NCI-H524 treated with DMSO at 0.1 percent for 48 hours (cell line): ENCODE results near the gene STX18.
A peak's percentile ranks its signal among the peaks of the same experiment; 100 is the strongest.
"Not testable (repeated sequence)": the region's sequence is repeated elsewhere in the genome, so short reads cannot be mapped to it uniquely, and the experiment has no call there.

Source experiments
- DNase-seq: peaks from one replicate; lab custom pipeline; 2025; lab: John Stamatoyannopoulos, UW

The STX18 gene

DNA sequence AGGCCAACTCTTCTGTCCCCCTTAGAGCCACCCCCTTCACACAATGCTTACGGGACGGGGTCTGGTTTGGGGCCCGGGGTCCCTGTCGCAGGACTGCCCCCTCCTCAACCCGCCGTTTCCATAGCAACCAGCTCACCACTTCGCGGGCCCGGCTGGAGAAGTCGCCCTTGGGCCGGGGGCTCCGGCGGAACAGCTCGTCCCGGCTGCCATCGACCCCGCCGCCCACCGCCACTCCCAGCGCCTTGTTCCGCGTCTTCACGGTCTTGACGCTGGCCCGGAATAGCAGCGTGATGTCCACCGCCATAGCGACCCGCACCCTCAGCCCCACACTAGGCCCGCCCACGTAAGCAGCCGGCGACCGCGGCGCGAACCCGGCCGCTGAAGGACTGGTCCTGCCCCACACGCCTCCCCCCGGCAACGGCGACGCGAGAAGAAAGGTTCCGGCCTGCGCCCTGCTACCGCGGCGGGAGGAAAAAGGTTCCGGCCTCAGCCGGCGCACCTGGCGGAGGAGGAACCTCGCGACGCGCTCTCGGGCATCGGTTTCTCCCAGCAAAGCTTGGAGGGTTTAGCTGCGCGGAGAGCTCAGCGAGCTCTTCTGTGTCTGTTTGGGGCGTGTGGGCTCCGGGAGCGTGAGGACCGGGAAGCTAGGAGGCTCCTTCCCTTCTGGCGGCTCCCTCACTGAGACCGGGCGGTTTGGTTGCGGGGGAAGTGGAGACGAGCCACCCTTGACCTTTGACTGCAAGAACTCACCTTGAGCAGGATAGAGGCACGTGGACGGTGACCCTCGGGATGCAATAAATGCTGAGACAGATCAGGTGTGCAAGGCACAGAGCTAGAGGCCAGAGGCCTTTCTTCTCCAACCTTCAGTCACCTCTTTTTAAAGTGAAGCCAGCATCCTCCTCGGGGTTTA lies at the start of gene STX18:
STX18 (minus strand) TSS at position 388 of the 910 bp plus-strand sequence; CDS start at position 304, 84 bp downstream.
- DNase-seq = peak; percentile 37

DNA sequence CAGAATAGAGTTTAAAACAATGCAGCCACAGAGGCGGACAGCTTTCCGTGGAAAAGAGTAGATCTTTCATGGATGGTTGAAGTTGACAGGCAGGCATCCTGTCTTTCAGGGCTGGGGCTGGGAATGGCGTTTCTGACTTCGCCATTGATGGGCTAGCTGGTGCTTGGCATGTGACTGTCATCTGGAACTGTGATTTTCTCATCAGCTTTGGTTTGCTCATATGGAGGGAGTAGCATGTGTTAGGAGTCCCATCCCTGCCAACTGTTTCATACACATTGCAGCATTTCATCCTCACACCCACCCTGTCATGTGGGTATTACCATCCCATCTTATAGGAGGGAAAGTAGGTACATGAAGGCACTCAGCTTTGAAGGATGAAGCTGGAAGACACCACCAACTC lies 49.2 kb upstream of the STX18 start:
- DNase-seq = no peak

DNA sequence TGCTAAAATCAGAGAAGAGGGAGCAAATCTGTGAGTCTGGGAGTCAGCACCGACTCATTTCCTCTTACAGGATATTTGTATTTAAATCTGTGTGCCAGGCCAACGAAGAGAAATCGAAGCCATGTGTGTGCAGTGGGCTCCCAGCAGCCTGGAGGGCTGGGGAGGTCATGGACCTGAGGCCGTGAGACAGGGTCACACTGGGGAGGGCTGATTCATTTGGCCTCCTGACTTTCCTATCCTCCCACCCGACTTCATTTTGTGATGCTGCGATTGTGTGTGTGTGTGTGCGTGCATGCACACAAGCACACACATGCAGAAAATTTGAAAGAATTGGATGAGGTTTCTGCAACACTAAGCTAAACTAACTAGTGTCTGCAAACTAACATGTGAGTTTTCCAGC lies 48.7 kb upstream of the STX18 start:
- no peak for DNase-seq

DNA sequence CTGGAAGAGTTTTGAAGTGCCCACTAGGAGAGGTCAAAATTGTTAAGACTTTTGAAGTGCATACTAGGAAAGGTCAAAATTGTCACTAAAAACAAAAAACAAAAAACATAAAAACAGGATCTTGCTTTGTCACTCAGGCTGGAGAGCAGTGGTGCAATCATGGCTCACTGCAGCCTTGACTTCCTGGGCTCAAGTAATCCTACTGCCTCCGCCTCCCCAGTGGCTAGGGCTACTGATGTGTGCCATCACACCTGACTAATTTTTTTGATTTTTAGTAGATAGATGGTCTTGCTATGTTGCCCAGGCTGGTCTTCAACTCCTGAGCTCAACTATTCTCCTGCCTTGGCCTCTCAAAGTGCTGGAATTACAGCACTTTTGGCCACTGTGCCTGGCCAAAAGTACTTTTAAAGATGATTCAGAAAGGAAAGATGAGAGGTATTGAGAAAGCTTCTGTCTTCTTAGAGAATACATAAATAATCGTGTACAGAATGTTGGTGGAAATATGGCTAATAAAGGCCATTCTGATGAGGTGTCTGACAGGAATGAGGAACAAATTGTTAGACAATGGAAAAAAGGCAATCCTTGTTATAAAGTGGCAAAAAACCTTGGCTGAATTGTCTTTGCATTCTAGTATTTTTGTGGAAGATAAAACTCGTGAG lies 43.3 kb upstream of the STX18 start:
- DNase-seq = no peak

DNA sequence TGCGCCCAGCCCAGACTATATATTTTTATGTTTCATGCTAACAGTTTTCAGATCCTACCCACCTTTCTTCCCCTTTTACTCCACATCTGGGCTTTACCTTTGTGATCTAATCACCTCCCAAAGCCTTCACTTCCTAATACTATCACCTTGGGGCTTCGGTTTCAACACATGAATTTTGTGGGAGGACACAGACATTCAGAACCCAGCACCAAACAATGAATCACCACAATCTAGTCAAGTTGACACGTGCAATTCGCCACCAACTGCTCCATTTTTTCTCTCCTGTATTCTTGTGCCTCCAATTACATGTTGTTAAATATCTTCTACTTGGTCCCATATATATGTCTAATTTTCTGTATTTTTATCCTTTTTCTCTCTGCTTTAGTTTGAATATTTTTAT lies 41.8 kb upstream of the STX18 start:
- DNase-seq = no peak

DNA sequence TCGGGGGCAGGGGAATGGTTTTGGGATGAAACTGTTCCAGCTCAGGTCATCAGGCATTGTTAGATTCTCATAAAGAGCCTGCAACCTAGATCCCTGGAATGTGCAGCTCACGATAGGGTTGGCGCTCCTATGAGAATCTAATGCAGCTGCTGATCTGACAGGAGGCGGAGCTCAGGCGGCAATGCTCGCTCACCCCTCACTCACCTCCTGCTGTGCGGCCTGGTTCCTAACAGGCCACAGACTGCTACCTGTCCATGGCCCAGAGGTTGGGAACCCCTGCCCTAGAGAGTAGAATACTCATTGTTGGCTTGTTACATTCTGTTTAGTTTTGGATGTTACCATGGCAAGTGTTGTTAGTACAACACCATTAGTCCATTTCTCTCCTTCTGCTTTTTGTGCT lies 40.8 kb upstream of the STX18 start:
- no peak for DNase-seq

DNA sequence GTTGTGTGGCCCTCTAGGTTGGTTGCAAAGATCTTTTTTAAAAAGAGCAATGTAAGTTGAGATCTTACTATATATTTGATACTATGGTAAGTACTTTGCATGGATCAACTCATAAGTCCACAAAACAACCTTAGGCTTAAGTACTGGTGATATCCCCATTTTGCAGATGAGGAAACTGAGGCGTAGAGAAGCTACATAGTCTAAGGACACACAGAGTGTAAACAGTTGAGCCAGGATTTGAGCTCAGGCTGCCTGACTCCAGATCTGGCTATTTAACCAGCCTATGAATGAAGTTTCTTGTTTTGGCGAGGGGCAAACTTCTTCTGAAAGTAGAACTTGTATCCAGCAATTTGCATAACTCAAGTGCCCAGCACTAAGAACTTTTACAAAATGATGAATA lies 38.6 kb upstream of the STX18 start:
- DNase-seq = no peak

DNA sequence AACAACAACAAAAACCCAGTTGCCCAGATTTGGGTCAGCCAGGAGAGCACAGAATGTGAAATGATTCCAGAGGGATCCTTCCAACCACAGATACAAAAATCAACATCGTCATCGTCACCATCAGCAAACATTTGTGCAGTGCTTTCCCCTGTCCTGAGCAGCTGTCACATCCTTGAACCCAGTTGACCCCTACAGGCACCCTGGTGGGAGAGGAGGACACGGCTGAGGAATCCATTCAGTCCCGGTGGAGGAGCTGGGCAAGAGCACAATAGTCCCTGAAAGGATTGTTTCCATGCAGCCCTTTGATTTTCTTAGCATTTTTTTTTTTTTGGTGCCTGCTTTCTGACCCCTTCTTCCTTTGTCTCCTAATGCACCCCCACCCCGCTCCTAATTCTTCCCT lies 37.1 kb upstream of the STX18 start:
- no peak for DNase-seq

DNA sequence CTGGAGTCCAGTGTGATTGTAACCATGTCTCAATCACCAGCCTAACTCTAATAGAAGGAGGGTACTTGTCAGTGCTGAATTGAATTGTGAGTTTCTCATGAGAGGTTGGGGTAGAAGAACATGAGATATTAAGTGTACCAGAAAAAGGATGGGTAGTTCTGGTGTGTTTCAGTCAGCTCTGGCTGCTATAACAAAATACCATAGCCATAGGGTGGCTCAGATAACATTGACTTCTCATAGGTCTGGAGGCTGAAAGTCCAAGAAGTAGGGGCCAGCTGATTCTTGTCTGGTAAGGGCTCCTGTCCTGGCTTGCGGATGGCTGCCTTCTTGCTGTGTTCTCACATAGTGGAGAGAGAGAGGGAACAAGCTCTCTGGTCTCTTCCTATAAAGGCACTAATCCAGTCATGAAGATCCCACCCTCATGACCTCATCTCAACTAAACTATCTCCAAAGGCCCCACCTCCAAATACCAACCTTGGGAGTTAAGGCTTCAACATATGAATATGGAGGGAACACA lies 35.6 kb upstream of the STX18 start:
- no peak for DNase-seq

DNA sequence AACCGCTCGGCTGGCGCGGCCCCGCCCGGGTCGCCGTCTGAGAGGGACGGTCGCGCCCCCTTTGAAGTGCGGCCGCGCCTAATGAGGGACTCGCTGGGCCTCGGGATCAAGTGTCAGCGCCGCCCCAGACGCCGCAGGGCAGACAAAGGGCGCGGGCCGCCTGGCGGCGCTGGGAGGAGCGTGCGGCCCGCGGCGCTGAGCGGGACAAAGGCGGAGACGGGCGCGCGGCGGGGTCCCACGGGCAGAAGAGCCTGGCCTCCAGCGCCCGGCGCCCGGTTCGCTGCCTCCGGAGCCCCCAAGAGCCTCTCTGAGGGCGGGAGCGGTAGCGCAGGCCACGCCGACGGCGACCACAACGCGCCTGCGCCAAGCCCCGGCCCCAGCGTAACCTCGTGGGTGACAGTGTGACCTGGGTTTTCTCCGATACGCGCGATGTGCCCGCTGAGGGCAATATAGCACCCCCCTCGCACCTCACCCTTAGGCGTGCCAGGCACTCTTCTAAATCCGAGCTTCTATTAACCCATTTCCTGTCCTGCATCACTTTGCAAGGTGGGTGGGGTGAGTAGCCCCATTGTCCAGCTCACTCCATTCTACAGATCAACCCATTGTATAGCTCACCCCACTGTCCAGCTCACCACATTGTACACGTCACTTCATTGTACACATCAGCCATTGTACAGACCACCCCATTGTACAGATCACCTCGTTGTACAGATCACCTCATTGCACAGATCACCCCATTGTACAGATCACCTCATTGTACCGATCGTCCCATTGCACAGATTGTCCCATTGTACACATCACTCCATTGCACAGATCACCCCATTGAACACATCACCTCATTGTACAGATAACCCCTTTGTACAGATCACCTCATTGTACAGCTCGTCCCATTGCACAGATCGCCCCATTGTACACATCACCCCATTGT lies 33.7 kb upstream of the STX18 start:
- DNase-seq = no peak

DNA sequence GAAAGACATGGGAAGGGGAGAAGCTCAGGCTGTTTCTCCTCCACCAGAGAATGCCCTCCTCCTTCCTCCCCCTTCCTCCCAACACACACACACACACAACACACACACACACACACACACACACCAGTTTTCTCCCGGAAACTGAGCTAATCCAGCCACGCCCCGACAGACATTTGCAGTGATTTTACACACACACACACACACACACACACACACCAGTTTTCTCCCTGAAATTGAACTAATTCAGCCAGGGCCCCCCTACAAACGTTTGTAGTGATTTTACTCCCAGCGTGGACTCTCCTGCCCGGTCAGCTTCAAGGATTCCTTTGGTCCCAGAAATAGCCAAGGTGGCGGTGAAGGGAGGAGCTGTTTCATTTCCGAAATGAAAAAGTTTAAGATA lies 32.9 kb upstream of the STX18 start:
- no peak for DNase-seq

DNA sequence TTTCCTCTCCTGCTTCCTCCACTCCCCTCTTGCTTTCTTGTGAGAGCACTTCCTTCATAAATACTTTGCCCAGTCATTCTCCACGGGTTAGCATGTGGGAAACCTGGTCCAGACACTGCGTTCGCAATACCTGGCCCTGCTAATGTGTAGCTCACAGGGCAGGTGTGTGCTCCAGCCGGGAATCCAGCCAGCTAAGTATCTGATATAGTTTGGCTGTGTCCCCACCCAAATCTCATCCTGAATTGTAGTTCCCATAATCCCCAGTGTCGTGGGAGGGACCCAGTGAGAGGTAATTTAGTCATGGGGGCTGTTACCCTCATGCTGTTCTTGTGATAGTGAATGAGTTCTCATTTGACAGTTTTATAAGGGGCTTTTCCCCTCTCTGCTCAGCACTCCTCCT lies 32.2 kb upstream of the STX18 start:
- no peak for DNase-seq

DNA sequence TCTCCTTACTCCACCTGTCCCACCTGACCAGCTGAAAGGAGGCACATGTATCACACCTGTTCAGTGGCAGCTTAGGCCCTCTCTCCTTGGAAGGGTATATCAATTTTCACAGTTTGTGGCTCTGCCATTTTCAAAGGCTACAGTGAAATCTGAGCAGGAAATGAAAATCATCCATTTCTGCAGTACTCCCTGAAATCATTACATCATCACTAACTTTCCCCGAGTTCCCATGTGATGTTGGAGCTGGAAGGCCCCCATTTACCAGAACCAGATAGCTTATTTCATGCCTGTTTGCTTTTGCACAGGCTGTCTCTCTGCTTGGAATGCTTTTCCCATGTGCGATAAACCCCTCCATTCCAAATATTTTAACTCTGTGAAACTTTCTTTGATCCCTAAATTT lies 31.0 kb upstream of the STX18 start:
- no peak for DNase-seq

DNA sequence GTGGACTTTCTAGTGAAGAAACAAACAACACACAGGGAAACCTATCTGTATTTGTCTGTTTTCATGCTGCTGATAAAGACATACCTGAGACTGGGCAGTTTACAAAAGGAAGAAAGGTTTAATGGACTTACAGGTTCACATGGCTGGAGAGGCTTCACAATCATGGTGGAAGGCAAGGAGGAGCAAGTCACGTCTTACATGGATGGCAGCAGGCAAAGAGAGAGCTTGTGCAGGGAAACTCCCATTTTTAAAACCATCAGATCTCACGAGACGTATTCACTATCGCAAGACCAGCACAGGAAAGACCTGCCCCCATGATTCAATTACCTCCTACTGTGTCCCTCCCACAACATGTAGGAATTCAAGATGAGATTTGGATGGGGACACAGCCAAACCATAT lies 28.0 kb upstream of the STX18 start:
- DNase-seq = not testable (repeated sequence)

DNA sequence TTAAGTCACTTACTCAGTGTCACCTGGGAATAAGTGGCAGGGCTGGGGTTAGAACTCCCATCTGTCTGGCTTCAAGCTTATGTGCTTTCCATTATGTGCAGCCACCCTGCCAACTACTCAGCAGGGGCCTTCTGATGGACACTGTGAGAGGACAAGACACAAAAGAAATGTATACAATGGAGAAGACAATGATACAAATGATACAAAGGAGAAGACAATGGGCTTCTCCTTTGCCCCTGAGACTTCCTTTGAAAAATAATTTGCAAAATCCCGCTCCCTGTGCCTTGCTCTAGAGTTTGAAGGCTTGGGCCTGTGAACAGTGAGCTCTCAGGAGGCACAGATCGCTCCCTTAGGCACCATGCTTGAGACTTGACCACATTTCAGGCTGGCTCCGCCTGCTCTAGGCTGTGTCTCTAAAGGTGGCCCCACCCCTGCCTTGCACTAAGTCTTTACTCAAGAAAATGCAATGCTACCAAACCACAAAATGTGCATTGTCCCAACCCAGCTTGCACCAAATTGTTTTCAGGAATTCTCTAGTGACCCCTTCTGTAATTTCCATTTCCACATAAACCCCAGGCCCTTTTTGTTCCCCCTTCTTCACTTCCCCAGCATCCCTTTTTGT lies 27.1 kb upstream of the STX18 start:
- DNase-seq = no peak

DNA sequence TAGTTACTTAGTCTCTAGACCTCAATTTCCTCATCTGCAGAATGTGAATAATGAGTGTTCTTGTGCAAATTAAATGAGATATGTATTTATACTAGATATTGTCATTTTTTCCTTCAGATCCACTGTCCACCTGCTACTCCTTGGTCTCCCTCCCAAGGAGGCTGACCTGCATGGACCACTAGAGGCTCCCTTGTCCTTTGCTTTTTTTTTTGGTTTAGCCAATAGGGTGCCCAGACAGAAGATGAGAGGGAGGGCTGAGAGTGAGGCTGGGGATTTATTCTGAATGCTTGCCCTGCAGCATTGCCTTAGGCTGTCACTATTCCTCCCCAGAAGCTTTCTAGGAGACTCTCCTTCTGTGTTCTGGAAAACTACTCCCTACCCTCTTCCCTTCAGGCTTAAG lies 24.5 kb upstream of the STX18 start:
- DNase-seq = not testable (repeated sequence)

DNA sequence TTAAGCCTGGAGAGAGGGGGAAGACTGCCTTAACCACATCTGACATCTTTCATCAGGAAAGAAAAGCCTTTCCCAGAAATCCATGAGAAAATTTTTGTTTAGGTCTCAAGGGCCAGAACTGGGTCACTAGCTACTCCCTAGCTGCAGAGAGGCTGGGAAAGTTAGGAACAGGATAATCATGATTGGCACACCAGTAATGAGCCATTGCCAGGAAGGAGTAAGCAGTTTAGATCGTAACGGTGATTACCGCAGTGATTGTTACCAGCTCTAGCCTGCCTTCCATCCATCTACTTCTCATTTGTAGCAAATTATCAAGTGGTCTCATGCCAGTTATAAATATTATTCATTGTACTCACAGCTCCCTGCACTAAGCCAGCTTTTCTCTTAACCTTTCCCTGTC lies 22.7 kb upstream of the STX18 start:
- no peak for DNase-seq

DNA sequence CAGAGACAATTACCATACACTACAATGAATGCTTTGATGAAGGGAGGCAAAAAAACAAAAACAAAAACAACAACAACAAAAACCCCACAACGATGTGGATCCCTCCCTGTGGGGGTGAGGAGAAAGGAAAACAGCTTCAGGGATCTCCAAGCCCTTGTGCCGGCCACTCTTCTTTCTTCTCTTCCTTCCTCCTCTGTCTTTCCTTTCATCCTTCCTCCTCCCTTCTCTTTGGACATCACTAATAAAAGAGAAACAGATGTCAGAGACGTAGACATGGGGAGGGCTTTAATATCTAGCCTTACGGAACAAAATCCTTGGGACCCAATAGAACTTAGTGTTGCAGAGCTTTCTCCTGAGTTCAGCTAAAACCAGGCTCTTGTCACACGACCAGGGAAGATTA lies 18.8 kb upstream of the STX18 start:
- DNase-seq = no peak

DNA sequence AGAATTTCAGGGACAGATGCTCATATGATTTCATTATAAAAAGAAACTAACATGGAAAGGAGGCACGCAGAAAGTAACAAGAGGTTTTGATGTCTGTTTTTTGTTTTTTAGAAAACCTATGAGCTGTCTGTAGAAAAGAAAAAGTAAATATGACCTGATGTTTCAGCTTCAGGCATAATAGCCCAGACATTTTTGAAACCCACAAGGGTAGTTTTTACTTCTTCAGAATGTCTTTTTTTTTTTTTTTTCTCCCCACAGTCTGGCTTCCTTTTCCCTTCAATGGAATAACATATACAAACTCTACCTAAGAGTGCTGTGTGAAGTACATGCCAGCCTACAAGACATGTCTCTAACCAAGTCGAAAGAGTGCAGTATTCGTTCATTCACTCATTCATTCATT lies 18.3 kb upstream of the STX18 start:
- DNase-seq = no peak

DNA sequence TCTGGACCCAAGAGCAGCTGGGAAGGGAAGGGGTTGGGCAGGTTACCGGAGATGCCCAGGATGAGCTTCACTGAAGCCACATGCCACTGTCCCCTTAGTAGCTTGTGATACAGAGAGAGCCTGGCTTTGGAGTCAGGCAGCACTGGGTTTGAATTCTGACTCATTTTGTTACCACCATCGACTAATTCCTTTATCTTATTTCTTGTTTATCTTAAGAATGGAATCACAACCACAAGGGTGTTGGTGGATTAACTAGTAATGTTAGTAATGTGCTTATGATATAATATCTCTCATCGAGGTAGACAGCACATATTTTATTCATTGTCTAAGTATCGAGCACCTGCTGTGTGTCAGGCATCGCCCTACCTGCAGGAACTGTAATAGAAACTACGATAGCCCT lies 17.7 kb upstream of the STX18 start:
- DNase-seq = no peak

DNA sequence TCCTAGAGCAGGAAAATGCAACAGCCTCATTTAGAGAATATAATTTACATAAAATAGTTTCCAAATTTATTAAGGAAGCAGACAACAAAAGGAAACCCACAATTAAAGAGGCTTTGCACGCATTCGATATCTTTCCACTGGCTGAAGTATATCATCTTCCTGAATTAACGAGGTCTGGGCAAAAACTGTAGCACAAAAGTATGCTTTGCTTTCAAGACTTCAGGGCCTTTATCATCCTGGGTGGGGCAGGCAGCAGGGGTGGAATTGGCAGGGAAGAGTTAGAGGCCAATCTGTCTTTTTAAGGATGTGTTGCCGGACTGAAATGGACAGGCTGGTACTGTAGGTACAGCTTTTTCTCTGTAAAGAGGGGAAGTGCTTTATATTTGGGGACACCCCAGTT lies 17.0 kb upstream of the STX18 start:
- DNase-seq = no peak

DNA sequence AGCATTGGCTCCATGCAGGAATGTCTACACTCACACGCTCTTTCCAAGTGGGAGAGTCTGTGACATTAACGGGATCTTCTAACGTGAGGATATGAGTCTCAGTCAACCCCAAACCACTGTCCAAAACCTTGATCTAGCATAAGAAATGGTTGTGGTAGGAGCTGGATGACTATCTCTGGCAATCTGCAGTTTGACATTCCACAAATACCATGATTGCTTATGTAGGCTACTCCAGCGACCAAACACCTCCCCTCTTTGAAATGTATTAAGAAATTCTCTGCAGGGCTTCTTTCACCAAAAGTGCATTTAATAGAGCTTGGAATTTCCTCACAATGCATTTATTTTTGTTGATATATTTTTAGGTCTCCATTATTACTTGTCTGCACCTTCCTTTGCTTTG lies 14.1 kb upstream of the STX18 start:
- DNase-seq = no peak
